Astrocyte (in vitro differentiated cells and primary cell): ENCODE measurements around the gene PLA2G6. TPM values are rescaled to one million over a fixed set of nuclear protein-coding genes. Genes with fewer than 3 reads are reported as not detected.

Experiments used
- DNase-seq: peaks from one replicate; pipeline ENCODE4 v3.0.0-alpha.2; 2010; ENCODE audit warnings: low read depth
- FAIRE-seq: peaks from 2 replicates; lab custom pipeline; 2011; peaks lifted over from hg19 to GRCh38; lab: Jason Lieb, UNC
- H2AFZ ChIP-seq: 2 replicates; pipeline ENCODE4 v1.6.0; 2012; ENCODE audit warnings: low read depth, low read length, inconsistent platforms
- H3K27ac ChIP-seq: 2 replicates; pipeline ENCODE4 v1.5.1; 2011; ENCODE audit warnings: low read depth, low read length, inconsistent platforms
- H3K27me3 ChIP-seq: 2 replicates; pipeline ENCODE4 v1.6.0; 2011; ENCODE audit warnings: low read length, inconsistent platforms; ENCODE audit not compliant: insufficient read depth
- H3K36me3 ChIP-seq: 2 replicates; pipeline ENCODE4 v1.5.1; 2011; ENCODE audit warnings: low read length, inconsistent platforms; ENCODE audit not compliant: insufficient read depth
- H3K4me1 ChIP-seq: 2 replicates; pipeline ENCODE4 v1.5.1; 2011; ENCODE audit warnings: low read length, inconsistent platforms; ENCODE audit not compliant: insufficient read depth
- H3K4me2 ChIP-seq: 2 replicates; pipeline ENCODE4 v1.6.0; 2012; ENCODE audit warnings: low read length, inconsistent platforms
- H3K4me3 ChIP-seq: 2 replicates; pipeline ENCODE4 v1.5.1; 2011; ENCODE audit warnings: low read depth, mild to moderate bottlenecking, low read length, inconsistent platforms; ENCODE audit not compliant: insufficient read depth
- H3K79me2 ChIP-seq: 2 replicates; pipeline ENCODE4 v1.6.0; 2012; ENCODE audit warnings: mild to moderate bottlenecking, low read length, inconsistent platforms; ENCODE audit not compliant: insufficient read depth
- H3K9ac ChIP-seq: 2 replicates; pipeline ENCODE4 v1.6.0; 2012; ENCODE audit warnings: mild to moderate bottlenecking, low read length, inconsistent platforms
- H3K9me3 ChIP-seq: 2 replicates; pipeline ENCODE4 v1.5.1; 2012; ENCODE audit warnings: low read depth, mild to moderate bottlenecking, low read length, inconsistent platforms; ENCODE audit not compliant: insufficient read depth
- H4K20me1 ChIP-seq: 2 replicates; pipeline ENCODE4 v1.6.0; 2012; ENCODE audit warnings: low read length, inconsistent platforms; ENCODE audit not compliant: insufficient read depth
- H3K27ac Mint-ChIP-seq: one replicate; pipeline ENCODE4 v1.8.0; 2021; ENCODE audit warnings: mild to moderate bottlenecking, mixed read lengths; ENCODE audit not compliant: unreplicated experiment
- H3K27me3 Mint-ChIP-seq: one replicate; pipeline ENCODE4 v1.8.0; 2021; ENCODE audit warnings: low read depth, mixed read lengths; ENCODE audit not compliant: unreplicated experiment
- H3K36me3 Mint-ChIP-seq: one replicate; pipeline ENCODE4 v1.8.0; 2021; ENCODE audit warnings: low read depth, mixed read lengths; ENCODE audit not compliant: unreplicated experiment
- H3K4me1 Mint-ChIP-seq: one replicate; pipeline ENCODE4 v1.8.0; 2021; ENCODE audit warnings: low read depth, mixed read lengths; ENCODE audit not compliant: unreplicated experiment
- H3K4me3 Mint-ChIP-seq: one replicate; pipeline ENCODE4 v1.8.0; 2021; ENCODE audit warnings: mild to moderate bottlenecking, moderate library complexity, mixed read lengths; ENCODE audit not compliant: unreplicated experiment
- H3K9me3 Mint-ChIP-seq: one replicate; pipeline ENCODE4 v1.8.0; 2021; ENCODE audit warnings: mild to moderate bottlenecking, mixed read lengths; ENCODE audit not compliant: unreplicated experiment
- EZH2 ChIP-seq: IDR thresholded peaks from 2 replicates; pipeline ENCODE4 v1.6.1; 2012; ENCODE audit warnings: mild to moderate bottlenecking, low read length, inconsistent platforms; ENCODE audit not compliant: insufficient read depth
- total RNA-seq: library from RNA; stranded (reverse); gene quantifications from 2 replicates; pipeline ENCODE4 v1.2.1, GENCODE V29; 2021
- TF ChIP-seq, protein P1 (sequence below): IDR thresholded peaks from 2 replicates; pipeline ENCODE4 v1.5.1; 2011; ENCODE audit warnings: low read depth, mild to moderate bottlenecking, inconsistent platforms, low read length, moderate library complexity; ENCODE audit not compliant: insufficient read depth

PLA2G6 gene
- total RNA-seq, 1 donor from 2014 or later: 10.0 TPM

DNA sequence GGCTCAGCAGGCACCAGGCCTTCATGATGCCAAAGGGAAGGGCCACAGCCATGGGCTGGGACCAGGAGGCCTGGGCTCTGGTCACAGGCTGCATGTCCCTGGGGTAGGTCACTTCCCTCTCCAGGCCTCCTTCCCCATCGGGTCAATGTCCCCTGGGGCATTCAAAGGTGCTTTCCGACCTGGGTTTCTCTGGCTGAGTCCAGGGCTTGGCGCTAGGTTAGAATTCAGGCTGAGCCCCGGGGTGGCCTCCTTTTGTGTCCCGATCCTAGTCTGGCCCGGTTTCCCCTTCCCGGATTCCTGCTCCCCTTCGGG, 32.3 kb upstream of the PLA2G6 start:
- Histone ChIP-seq H3K36me3 (no peaks in the 10 kb centered on the region), H3K9me3 (no peaks in the 10 kb centered on the region), H3K4me2 (peak overlapping the region; percentile 60), H3K4me1 (peaks cover 29% of the 10 kb centered on the region), H4K20me1 (peaks cover 37% of the 10 kb centered on the region), H2AFZ (no peak overlapping the region), H3K4me3 (no peak overlapping the region), H3K27ac (no peak overlapping the region), H3K9ac (peak overlapping the region; percentile 18), H3K27me3 (no peaks in the 10 kb centered on the region), H3K79me2 (peaks cover 44% of the 10 kb centered on the region)
- no peaks in the 10 kb centered on the region for H3K9me3 Mint-ChIP-seq
- H3K4me1 Mint-ChIP-seq: peaks cover 19% of the 10 kb centered on the region
- H3K36me3 Mint-ChIP-seq: peaks cover 13% of the 10 kb centered on the region
- H3K27me3 Mint-ChIP-seq: no peaks in the 10 kb centered on the region
- H3K4me3 Mint-ChIP-seq: no peak overlapping the region
- FAIRE-seq (no peak), DNase-seq (no peak)
- H3K27ac Mint-ChIP-seq: no peak overlapping the region
- TF ChIP-seq, protein P1, sequence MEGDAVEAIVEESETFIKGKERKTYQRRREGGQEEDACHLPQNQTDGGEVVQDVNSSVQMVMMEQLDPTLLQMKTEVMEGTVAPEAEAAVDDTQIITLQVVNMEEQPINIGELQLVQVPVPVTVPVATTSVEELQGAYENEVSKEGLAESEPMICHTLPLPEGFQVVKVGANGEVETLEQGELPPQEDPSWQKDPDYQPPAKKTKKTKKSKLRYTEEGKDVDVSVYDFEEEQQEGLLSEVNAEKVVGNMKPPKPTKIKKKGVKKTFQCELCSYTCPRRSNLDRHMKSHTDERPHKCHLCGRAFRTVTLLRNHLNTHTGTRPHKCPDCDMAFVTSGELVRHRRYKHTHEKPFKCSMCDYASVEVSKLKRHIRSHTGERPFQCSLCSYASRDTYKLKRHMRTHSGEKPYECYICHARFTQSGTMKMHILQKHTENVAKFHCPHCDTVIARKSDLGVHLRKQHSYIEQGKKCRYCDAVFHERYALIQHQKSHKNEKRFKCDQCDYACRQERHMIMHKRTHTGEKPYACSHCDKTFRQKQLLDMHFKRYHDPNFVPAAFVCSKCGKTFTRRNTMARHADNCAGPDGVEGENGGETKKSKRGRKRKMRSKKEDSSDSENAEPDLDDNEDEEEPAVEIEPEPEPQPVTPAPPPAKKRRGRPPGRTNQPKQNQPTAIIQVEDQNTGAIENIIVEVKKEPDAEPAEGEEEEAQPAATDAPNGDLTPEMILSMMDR: no peak
- TF ChIP-seq EZH2: no peak

DNA sequence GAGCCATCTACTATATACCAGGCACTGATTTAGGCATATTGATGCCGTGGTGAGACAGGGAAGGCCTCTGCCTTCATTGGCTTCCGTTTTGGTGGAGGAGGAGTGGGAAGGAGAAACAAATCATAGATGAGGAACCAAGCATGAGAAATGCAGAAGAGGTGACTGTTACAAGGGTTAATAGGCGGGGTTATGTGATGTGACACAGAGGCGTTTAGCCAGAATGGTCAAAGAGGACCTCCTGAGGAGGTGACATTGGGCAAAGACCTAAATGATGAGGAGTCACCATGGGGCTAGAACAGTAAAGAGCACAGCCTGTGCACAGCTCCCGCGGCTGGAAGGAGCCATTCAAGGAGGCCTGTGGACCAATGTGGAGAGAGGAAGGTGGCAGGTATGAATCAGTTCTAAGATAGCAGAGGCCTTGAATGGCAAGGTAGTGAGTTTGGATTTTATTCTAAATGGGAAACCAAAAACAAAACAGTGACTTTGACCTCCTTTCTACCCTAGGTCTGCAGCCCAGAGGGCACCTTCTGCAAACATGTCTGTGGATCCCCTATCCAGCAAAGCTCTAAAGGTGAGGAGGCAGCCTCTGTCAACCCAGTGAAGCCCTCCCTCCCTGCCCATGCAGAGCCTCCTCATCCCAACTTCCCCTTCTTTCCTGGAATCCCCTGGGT, 31.8 kb upstream of the PLA2G6 start:
- Mint-ChIP-seq H3K27ac (peak overlapping the region; percentile 35), H3K4me1 (peaks cover 15% of the 10 kb centered on the region), H3K4me3 (peak overlapping the region; percentile 54), H3K27me3 (no peaks in the 10 kb centered on the region), H3K9me3 (no peaks in the 10 kb centered on the region), H3K36me3 (peaks cover 13% of the 10 kb centered on the region)
- Histone ChIP-seq H3K79me2 (peaks cover 49% of the 10 kb centered on the region), H3K4me3 (no peak overlapping the region), H3K27ac (no peak overlapping the region), H3K27me3 (no peaks in the 10 kb centered on the region), H3K36me3 (no peaks in the 10 kb centered on the region), H3K4me2 (no peak overlapping the region), H3K9ac (no peak overlapping the region), H4K20me1 (peaks cover 42% of the 10 kb centered on the region), H2AFZ (no peak overlapping the region), H3K9me3 (no peaks in the 10 kb centered on the region), H3K4me1 (peaks cover 24% of the 10 kb centered on the region)
- TF ChIP-seq, protein P1: no peak
- FAIRE-seq (no peak), DNase-seq (no peak)

- TF ChIP-seq EZH2: no peak
- FAIRE-seq (no peak), DNase-seq (no peak)
- Mint-ChIP-seq H3K27me3 (no peaks in the 10 kb centered on the region), H3K4me3 (no peak overlapping the region), H3K27ac (no peak overlapping the region), H3K4me1 (peaks cover 5% of the 10 kb centered on the region), H3K9me3 (no peaks in the 10 kb centered on the region), H3K36me3 (peaks cover 13% of the 10 kb centered on the region)
- no peaks in the 10 kb centered on the region for H3K36me3 ChIP-seq
- H3K4me2 ChIP-seq: no peak overlapping the region
- H3K4me1 ChIP-seq: peaks cover 14% of the 10 kb centered on the region
- H3K9me3 ChIP-seq: no peaks in the 10 kb centered on the region
- H3K27ac ChIP-seq: no peak overlapping the region
- no peak overlapping the region for H2AFZ ChIP-seq
- no peak overlapping the region for H3K4me3 ChIP-seq
- H3K79me2 ChIP-seq: peaks cover 59% of the 10 kb centered on the region
- no peak overlapping the region for H3K9ac ChIP-seq
- peaks cover 51% of the 10 kb centered on the region for H4K20me1 ChIP-seq
- H3K27me3 ChIP-seq: no peaks in the 10 kb centered on the region
Observed at GRCh38 chr22:38212442-38212841, 30.8 kb upstream of the PLA2G6 start.
